PC-9 (cell line): Measurements from ENCODE around the gene SLC25A33.

Source experiments
- CTCF ChIP-seq: fragments of 200-600 bp; sonication (generic); conservative IDR thresholded peaks from 2 replicates; pipeline ENCODE4 v1.6.1; 2017; ENCODE audit warnings: mixed run types, antibody characterized with exemption, mild to moderate bottlenecking, moderate library complexity
- EZH2 ChIP-seq: fragments of 200-600 bp; sonication (generic); IDR thresholded peaks from 2 replicates; pipeline ENCODE4 v1.8.0; 2017; ENCODE audit warnings: antibody characterized with exemption, low read depth

- no peak for TF ChIP-seq CTCF
- no peak for TF ChIP-seq EZH2
Measured at GRCh38 chr1:9605946-9606455, 66.7 kb downstream of the SLC25A33 start.
